GM18861 (cell line): ENCODE results near the gene OSBPL1A.
"Not testable (repeated sequence)": the region's sequence is repeated elsewhere in the genome, so short reads cannot be mapped to it uniquely, and the experiment has no call there.

ENCODE experiments used
- ATAC-seq: cut with Tn5 transposase; IDR thresholded peaks from one replicate; pipeline ENCODE4 v1.9.1; 2021; ENCODE audit not compliant: unreplicated experiment

The OSBPL1A gene

GRCh38 chr18:24398540-24398939, 916 bp upstream of the OSBPL1A start:
- ATAC-seq: no peak

GRCh38 chr18:24397131-24397693, 412 bp downstream of the OSBPL1A start:
- ATAC-seq: no peak

GRCh38 chr18:24396082-24396633, 1.5 kb downstream of the OSBPL1A start:
- no peak for ATAC-seq

- no peak for ATAC-seq
Measured at GRCh38 chr18:24395049-24395795, 2.4 kb downstream of the OSBPL1A start.

GRCh38 chr18:24388957-24389356, 8.7 kb downstream of the OSBPL1A start:
- ATAC-seq: no peak

- ATAC-seq: no peak
Measured at GRCh38 chr18:24386681-24387080, 10.9 kb downstream of the OSBPL1A start.

GRCh38 chr18:24381126-24381525, 16.5 kb downstream of the OSBPL1A start:
- ATAC-seq: no peak

- no peak for ATAC-seq
Measured at GRCh38 chr18:24380163-24380747, 17.4 kb downstream of the OSBPL1A start.

GRCh38 chr18:24378598-24378997, 19.0 kb downstream of the OSBPL1A start:
- ATAC-seq: no peak

GRCh38 chr18:24376531-24376930, 21.1 kb downstream of the OSBPL1A start:
- ATAC-seq: not testable (repeated sequence)

- ATAC-seq: no peak
Measured at GRCh38 chr18:24373328-24373727, 24.3 kb downstream of the OSBPL1A start.

- ATAC-seq: no peak
Measured at GRCh38 chr18:24372279-24372872, 25.2 kb downstream of the OSBPL1A start.

GRCh38 chr18:24370120-24370519, 27.5 kb downstream of the OSBPL1A start:
- ATAC-seq: no peak

GRCh38 chr18:24369426-24369825, 28.2 kb downstream of the OSBPL1A start:
- ATAC-seq: no peak

GRCh38 chr18:24368749-24369148, 28.9 kb downstream of the OSBPL1A start:
- no peak for ATAC-seq

- ATAC-seq: no peak
Measured at GRCh38 chr18:24366328-24366727, 31.3 kb downstream of the OSBPL1A start.

GRCh38 chr18:24364177-24364576, 33.4 kb downstream of the OSBPL1A start:
- no peak for ATAC-seq

GRCh38 chr18:24362757-24363156, 34.9 kb downstream of the OSBPL1A start:
- ATAC-seq: no peak

- ATAC-seq: peak; percentile 75
Measured at GRCh38 chr18:24359787-24360530, 37.7 kb downstream of the OSBPL1A start.

GRCh38 chr18:24354278-24354677, 43.3 kb downstream of the OSBPL1A start:
- no peak for ATAC-seq

GRCh38 chr18:24346254-24346653, 51.4 kb downstream of the OSBPL1A start:
- no peak for ATAC-seq
